OCI-LY1 (cell line): Measurements from ENCODE around the gene LCE2A.

Experiments
- EZH2 ChIP-seq: fragments of 200-600 bp; sonication (generic), shearing (Covaris generic); IDR thresholded peaks from 2 replicates; pipeline ENCODE4 v1.8.0; 2017; ENCODE audit warnings: borderline replicate concordance, mixed run types, mild to moderate bottlenecking, antibody characterized with exemption, low read length, moderate library complexity, mixed read lengths
- TF ChIP-seq, protein P1 (sequence below): fragments of 200-600 bp; sonication (generic), shearing (Covaris generic); IDR thresholded peaks from 2 replicates; pipeline ENCODE4 v1.5.1; 2017; ENCODE audit warnings: mild to moderate bottlenecking, antibody characterized with exemption, low read length, moderate library complexity, mixed read lengths

- TF ChIP-seq, protein P1, sequence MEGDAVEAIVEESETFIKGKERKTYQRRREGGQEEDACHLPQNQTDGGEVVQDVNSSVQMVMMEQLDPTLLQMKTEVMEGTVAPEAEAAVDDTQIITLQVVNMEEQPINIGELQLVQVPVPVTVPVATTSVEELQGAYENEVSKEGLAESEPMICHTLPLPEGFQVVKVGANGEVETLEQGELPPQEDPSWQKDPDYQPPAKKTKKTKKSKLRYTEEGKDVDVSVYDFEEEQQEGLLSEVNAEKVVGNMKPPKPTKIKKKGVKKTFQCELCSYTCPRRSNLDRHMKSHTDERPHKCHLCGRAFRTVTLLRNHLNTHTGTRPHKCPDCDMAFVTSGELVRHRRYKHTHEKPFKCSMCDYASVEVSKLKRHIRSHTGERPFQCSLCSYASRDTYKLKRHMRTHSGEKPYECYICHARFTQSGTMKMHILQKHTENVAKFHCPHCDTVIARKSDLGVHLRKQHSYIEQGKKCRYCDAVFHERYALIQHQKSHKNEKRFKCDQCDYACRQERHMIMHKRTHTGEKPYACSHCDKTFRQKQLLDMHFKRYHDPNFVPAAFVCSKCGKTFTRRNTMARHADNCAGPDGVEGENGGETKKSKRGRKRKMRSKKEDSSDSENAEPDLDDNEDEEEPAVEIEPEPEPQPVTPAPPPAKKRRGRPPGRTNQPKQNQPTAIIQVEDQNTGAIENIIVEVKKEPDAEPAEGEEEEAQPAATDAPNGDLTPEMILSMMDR: peak; percentile 77
- no peak for TF ChIP-seq EZH2
Observed at GRCh38 chr1:152654110-152654509, 44.0 kb upstream of the LCE2A start.
